ENCODE data around the gene RBM8A.

Gene RBM8A

GRCh38 chr1:145918144-145918991 lies 8.9 kb downstream of the RBM8A start, which contains the start of gene PEX11B:
Gene PEX11B (minus strand): TSS chr1:145918717. CDS start chr1:145918688, 29 bp downstream.
- DNase-seq (ENCODE audit: low read depth, low spot score), result peak; percentile 95

DNA sequence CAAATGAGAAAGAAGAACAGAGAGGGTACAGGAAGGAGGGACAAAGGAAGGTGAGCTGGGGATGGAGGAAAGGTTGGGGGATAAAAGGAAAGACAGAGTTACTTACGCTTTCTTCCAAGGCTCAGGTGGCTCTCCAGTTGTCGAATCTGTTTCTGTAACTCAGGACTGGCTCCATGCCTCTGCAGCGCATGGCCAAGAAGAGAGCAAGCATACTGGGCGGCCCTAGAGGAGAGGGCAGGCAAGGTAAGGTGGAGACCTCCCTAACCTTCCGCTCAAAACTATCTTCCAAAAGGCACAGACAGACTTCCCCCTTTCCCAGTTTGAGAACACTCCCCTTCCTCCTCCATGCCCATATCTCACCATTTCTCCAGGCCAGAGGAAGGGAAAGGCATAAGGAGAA lies 9.7 kb downstream of the RBM8A start:
- DNase-seq (ENCODE audit: low read depth, low spot score), result no peak

DNA sequence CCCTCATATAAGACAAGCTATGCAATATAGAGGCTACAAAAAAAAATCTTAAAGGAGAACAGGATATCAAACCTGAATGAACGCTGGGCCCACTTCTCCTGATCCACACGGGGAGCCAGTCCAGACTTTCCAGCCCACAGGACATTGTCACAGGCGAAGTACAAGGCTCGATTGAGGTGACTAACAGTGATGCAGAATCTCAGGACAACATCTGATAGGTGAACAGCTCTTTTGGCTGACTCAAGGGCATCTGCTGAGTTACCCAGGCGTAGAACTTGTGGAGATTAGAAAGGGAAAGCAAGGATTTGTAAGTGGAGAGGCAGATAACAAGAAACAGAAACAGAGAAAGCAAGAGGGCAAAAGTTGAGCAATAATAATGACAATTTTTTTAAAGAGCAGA lies 10.5 kb downstream of the RBM8A start:
- no peak for DNase-seq (ENCODE audit: low read depth, low spot score)

DNA sequence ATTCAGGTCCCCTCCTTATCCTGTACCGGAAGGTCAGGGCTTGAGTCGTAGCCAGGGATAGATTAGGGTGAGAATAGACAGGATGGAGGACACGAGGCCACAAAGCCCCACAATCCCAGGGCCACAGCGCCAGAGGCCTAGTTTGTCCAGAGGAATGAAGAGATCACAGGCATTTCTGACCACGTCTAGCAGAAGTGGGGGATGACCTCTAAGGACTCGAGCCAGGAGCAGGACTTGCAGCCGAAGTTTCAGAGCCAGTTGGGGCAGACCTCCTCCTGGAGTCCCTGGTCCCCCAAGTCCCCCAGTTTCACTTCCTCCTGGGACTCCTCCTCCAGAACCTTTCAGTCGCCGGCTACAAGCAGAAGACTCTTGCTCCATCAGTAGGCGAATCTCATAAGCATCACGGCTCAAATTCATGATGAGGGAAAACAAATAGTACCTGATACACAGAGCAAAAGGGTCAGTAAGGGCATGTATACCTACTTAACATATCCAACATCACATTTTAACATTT lies 15.1 kb downstream of the RBM8A start:
- no peak for DNase-seq (ENCODE audit: low read depth, low spot score)

DNA sequence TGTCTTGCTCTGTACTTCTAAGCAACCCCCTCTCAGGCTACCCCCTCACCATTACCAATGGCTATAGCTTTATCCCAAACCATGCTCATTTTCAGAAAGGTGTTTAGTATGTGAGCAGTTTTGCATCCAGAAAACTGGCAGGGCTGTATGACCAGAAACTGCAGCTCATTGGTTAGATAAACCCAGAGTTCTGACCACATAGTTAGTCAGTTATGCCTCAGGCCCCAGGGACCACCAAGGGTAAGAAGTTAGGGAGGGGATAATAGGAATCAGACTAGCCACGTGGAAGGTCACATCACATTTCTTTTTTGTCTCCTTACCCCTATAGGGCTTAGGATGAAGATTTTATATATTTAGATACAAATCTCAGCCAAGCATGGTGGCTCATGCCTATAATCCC lies 18.6 kb downstream of the RBM8A start:
- peak; percentile 31 for DNase-seq (ENCODE audit: low read depth, low spot score)

- DNase-seq (ENCODE audit: low read depth, low spot score), result no peak
Measured at GRCh38 chr1:145906954-145907753, 20.1 kb downstream of the RBM8A start.

DNA sequence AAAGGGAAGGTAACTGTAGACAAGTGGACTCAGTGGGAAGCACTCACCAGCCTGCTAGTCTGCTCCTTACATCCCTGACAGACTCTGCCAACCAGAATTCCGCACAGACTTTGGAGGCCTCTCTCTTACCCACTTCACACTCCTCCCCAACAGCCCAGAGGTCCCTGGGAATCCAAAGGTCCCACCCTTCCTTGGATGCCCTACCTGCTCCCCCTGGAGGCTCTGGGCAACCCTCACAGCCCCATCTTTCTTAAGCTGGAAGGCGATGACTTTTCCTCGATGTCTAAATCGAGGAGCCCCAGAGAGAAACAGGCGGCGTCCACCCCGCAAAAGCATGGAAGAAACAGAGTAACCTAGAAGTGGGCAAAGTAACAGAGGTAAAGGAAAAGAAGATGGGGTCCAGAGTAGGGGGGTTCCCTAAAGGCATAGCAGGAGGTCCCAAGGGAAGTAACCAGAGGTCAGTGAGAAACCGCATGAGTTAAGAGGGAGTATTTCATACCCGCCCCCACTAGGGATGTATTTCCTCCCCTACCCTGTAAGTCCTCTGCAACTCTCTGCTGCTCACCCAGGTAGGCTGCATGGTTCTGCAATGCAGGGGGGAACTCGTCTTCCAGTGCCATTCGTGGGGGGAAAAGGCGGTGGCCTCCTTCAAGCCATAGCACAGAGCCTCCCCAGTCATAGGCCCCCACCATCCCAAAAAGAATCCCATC lies 25.8 kb downstream of the RBM8A start:
- no peak for DNase-seq (ENCODE audit: low read depth, low spot score)

DNA sequence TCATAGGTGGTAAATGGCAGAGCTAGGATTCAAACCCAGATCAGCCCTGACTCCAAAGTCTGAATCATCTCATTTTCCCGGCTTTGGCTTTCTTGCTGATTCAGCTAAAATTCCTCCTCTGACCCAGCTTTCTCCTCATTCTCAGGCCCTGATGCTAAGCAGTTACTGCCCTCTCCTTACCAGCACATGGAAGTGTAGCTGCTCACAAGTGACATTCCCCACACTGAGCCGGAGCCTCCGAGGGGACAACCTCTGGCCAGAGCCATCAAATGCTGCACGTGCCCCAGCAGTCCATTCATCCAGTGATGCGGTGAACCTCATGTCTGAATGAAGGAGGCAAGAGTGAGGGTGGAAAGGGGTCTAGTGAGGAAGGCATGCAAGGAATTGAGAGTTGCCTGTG lies 28.5 kb downstream of the RBM8A start:
- no peak for DNase-seq (ENCODE audit: low read depth, low spot score)

DNA sequence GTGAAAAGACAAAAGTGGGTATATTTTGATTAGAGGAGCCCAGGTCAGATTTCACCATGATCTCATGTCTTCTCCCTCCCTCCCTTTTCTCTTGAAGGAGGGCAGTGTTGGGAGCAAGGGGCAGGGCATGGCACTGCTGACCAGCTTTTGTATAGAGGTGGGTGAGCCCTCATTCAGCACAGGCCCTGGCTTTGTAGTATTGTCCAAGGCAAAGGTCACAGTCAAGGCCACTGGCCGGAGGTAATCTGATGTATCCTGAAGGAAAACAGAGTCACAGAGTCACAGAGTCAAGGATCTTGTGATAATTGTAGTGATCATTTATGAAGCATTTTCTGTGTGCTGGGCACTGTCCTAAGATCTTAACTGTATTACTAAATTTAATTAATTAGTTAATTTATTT lies 29.3 kb downstream of the RBM8A start:
- DNase-seq (ENCODE audit: low read depth, low spot score), result no peak

- DNase-seq (ENCODE audit: low read depth, low spot score), result no peak
Measured at GRCh38 chr1:145895471-145895870, 31.8 kb downstream of the RBM8A start.

- no peak for DNase-seq (ENCODE audit: low read depth, low spot score)
Measured at GRCh38 chr1:145893306-145894055, 33.8 kb downstream of the RBM8A start.

- DNase-seq (ENCODE audit: low read depth, low spot score), result peak; percentile 69
Measured at GRCh38 chr1:145892486-145893087, 34.7 kb downstream of the RBM8A start.

- peak; percentile 99 for DNase-seq (ENCODE audit: low read depth, low spot score)
Measured at GRCh38 chr1:145891587-145892485, 35.4 kb downstream of the RBM8A start.

DNA sequence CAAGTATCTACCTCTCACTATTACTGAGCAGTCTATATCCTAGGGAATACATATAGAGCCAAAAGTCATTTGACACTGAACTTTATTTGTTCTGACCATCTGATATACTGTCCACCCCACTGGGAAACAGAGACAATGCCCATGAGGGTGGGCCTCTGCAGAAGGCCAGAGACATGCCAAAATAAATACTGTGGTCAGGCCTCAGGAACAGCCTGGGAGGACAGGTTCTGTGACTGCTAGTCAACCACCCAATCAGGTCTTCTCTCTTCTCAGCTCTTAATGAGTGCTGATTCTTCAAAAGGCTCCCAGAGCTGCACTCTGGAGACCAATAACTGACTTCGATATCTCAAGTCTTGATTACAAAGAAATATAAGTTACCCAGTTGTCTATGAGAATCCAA lies 36.1 kb downstream of the RBM8A start:
- DNase-seq (ENCODE audit: low read depth, low spot score), result peak; percentile 79

- no peak for DNase-seq (ENCODE audit: low read depth, low spot score)
Measured at GRCh38 chr1:145889722-145890121, 37.6 kb downstream of the RBM8A start.

GRCh38 chr1:145887631-145888030 lies 39.7 kb downstream of the RBM8A start:
- DNase-seq (ENCODE audit: low read depth, low spot score), result peak; percentile 39

- no peak for DNase-seq (ENCODE audit: low read depth, low spot score)
Measured at GRCh38 chr1:145886816-145887215, 40.5 kb downstream of the RBM8A start.

GRCh38 chr1:145886390-145886789 lies 40.9 kb downstream of the RBM8A start:
- DNase-seq (ENCODE audit: low read depth, low spot score), result no peak

DNA sequence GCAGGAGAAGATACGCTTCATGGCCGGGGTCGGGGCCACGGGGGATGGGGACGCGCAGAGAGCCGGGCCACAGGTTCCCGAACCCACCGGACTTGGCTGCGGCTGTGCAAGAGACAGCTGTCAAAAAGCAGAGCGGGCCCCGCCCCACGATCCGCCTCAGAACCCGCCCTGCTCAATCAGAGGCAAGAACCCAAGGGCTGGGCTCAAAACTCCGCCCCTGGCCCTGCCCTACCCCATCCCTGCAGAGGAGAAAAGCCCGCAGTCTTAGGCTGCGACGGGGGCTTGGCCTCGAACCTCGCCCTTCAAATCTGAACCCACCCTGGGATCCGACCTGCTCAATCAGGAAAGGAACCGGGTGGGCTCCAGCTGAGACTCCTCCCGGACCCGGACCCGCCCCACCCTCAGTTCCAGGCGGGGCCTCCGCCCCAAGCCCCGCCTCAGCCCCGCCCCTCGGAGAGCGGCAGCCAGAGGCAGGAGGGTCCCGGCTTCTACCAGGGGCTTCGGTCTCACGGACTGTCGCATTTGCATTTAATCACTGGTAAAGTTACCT lies 41.5 kb downstream of the RBM8A start, which contains the start of gene ANKRD35:
Gene ANKRD35, minus strand, starts transcription at position 129 of the 550 bp plus-strand sequence. Its CDS starts 108 bp downstream, at position 21.
- peak; percentile 80 for DNase-seq (ENCODE audit: low read depth, low spot score)

Measured in astrocyte of the hippocampus (primary cell).